HG03280 (cell line): Measurements from ENCODE around the gene SPINDOC.
"Not testable (repeated sequence)": the region's sequence is repeated elsewhere in the genome, so short reads cannot be mapped to it uniquely, and the experiment has no call there.

ENCODE experiments used
- ATAC-seq: cut with Tn5 transposase; IDR thresholded peaks from one replicate; pipeline ENCODE4 v1.9.1; 2021; ENCODE audit warnings: mild to moderate bottlenecking, moderate library complexity; ENCODE audit not compliant: unreplicated experiment

Gene SPINDOC

DNA sequence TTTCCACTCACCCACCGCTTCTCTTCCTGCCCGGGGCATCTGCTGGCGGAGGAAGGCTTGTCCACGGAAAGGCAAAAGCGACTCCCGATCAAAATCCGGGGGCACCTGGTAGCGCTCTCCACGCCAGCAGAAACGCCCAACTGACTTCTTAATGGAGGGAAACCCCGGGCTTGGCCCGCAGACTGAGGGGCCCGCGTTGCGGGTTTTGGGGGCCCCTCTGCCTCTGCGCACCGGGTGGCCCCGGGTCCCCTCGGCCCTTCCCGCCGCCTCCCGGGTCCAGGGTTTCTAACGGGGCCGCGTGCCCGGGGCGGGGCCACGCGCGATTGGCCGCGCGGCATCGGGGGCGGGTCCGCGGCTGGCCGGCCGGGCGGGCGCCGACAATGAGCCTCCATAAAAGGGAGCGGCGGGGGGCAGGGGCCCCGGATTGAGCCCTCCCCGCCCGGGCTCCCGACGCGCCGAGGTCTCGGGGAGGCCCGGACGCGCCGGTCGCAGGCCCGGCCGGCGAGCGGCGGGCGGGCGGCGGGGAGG lies at the start of gene SPINDOC:
TSS of gene SPINDOC (plus strand) at position 422 of the 528 bp plus-strand sequence. CDS start 231 bp downstream, outside the sequence.
- peak; percentile 80 for ATAC-seq

DNA sequence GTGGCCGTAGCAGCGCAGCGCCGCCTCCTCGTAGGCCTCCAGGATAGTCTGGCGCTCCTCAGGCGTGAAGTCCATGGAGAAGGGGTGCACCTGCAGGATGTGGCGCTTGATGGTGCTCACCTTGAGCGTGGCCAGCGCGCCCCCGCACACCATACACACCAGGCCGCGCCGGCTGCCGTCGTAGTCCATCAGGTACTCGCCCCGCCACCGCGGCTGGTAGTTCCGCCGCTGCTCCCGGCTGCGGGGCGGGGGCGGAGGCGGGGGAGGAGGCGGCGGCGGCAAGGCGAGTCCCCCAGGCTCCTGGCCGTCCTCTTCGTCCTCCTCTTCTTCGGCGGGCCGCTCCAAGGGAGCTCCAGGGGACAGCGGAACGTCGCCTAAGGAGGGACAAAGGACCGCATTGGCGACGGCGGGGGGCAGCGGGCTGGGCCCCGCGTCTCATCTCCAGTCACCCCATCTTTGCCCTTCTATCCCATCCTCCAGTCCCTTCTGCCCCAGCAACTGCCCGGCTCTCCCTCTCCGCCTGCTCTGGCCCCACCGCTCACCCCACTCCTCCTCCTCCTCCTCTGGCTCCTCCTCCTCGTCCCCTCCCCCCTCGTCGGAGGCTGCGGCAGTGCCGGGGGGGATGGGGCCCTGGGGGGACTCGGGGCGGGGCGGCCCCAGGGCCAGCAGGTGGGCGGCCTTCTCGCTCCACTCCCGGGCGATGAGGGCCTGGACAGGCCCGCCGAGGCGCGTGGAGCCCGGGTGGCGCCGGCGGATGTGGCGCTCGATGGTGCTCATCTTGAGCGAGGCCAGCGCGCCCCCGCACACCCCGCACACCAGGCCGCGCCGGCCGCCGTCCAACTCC lies 49.5 kb upstream of the SPINDOC start:
- ATAC-seq = no peak

DNA sequence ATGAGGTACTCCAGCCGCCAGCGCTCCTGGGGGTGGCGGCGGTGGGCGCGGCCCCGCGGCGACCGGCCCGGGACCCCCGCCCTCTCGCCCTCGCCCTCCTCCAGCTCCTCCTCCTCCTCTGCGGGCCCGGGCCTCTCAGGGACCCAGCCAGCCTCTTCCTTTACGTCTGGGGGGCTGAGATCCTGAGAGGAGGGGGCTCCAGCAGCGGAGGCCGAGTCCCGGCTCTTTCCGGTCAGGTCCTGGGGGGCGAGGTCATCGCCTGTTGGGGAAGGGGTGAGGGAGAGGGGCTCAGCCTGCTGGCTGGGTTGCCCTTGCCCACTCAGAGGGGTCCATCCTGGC lies 48.9 kb upstream of the SPINDOC start:
- ATAC-seq = no peak

DNA sequence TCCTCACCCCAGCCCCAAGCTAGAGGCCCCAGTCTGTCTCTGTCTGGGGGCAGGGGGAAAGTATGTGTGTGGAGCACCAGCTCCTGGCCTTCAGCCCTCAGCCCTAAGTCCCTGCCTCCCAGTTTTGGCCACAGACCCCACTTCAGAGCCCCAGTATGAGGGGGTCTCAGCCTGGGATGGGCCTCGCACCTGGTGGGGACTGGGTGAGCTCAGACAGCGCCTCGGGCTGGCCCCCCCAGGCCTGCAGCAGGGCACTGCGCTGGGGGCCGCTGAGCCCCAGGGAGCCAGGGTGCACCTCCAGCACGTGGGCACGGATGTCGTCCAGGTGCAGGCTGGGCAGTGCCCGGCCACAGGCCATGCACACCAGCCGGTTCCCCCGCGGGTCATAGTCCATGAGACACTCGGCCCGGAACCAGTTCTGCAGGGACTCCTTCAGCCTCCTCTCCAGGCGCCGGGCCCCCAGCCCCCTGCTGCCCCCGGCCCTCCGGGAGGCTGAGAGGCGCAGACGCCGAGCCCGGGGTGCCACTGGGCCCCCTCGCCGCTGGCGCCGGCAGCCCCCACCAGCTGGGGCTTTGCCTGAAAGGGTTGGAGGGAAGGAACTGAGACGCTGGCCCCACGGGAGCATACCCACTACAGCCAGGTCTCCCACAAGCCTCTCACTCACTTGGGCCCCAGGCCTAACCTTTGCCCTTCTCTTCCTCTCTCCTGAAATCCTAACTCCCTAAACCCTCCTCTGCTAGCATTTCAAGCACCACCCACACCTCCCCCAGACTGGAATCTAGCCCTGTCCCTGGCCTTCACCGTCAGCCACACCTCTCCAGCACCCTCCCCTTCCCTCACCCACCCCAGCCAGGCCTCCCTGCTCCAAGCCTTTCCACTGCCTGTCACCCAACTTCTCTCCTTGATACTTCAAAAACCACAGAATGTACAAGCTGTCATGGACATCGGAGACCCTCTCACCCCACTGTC lies 48.3 kb upstream of the SPINDOC start:
- no peak for ATAC-seq

DNA sequence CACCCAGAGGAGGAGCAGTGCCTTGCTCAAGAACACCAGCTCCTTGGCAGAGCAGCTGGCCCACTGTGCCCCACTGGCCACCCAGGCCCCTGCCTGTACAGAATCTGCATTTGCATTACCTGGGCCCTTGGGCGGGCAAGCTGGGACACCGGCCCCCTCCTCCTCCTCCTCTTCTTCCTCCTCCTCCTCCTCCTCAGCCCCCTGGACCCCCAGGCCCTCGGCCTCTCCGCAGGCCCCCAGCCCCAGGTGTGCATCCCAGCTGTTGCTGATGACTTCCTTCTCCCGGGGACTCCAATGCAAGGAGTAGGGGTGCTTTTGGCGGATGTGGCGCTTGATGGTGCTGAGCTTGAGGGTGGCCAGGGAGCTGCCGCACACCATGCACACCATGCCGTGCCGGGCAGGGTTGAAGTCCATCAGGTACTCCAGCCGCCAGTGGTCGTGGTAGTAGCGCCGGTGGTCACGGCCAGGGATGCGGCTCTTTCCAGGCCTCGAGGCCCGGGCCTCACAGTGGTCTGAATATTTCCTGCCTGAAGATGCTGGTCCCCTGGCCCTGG lies 47.5 kb upstream of the SPINDOC start:
- ATAC-seq = no peak

DNA sequence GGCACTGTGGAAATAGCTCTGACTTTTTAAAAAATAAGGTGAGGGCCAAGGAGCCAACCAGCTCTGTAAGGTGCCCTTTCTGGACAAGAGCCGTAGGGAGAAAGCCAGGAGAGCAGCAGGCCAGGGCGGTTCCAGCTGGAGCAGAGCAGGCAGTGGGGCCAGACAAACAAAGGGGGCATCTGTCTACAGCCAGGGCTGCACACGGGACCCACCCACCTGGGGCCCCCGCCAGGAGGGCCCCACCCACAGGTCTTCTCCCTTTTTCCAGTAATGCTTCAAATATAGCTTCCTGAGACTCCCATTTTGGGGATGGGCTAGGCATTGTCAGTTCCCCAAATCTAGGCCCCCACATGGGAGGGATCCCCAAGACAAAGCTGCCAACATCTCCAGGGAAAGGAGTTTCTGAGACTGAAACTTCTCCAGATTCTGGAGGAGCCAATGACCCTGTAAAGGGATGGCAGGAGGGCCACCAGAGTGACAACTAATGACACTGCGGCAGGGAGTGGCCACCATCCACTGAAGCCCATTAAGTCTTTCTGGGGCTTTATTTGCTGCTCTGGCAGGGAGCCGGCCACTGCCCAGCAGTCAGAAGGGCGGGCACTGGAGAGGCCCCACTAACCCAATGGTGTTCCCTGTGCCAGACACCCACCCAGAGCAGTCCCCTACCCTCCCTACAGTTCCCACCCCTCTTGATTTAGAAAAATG lies 46.6 kb upstream of the SPINDOC start:
- ATAC-seq = no peak

GRCh38 chr11:63767267-63767564 lies 46.0 kb upstream of the SPINDOC start:
- no peak for ATAC-seq

DNA sequence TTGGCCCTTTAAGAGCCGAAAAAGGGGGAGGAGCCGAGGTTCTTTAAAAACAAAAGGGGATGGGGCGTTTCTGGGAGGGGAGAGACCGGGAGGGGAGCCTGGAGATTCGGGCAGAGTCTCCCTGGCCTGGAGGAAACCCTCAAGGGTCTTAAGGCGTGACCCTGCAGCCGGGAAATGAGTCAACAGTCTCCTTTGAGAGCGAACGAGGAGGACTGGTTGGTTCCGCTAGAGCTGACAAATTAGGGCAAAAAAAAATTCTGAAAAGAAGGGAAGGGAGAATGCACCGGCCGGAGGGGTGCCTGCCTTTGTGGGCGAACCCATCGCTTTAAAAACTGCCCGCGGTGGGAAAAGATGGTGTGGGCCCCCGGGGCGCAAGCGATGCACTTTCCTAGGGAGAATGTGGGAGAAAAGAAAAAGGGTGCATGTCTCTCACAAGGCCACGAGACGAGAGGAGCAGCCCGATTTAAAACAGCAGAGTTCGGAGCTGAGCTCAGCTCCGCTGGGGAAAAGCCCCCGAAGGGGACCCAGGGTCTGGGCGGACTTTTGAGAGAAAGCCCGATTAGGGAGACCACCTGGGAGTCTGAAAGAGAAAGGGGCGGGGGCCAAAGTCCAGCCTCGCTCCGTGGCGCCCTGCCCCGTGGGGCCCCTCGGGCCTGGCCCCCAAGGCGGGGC lies 45.6 kb upstream of the SPINDOC start:
- peak; percentile 2 for ATAC-seq

DNA sequence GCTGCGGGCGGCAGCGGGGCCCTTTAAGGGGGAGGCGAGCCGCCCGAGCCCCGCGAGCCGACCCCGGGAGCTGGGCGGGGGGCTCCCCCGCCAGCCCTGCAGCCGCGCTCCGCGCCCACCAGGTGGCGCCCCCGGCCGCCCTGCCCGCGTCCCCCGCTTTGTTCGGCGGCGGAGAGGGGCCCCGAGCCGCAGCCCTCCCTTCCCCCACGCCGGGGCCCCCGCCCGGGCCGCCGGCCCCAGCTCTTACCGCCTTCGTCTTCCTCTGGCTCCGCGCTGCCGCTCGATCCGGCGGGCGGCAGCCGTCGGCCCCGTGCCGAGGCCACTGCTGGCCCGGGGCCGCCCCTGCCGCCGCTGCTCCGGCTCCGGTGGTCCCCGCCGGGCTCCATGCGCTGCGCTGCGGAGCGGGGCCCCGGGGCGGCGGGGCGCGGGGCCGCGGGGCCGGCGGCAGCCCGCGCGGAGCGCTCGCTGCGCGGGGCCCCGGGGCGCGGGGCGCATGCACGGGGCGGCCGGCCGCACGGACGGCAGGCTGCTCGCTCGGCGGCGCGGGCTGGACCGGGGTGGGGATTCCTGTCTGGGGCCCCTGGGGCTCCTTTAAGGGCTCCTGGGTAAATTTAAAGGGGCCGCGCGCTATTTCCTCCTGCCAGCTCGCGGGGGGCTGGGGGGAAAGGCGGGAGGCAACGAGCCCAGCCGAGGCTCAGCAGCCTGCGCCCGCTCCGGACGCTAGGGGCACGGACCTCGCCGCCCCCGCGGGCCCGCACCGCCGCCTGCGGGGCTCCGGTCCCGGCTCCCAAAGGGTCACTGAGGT lies 44.8 kb upstream of the SPINDOC start, which contains the start of gene ZFTA:
TSS of gene ZFTA (minus strand) at position 539 of the 805 bp plus-strand sequence. CDS start at position 386, 153 bp downstream.
- peak; percentile 62 for ATAC-seq

- peak; percentile 34 for ATAC-seq
Measured at GRCh38 chr11:63769042-63769713, 44.1 kb upstream of the SPINDOC start.

DNA sequence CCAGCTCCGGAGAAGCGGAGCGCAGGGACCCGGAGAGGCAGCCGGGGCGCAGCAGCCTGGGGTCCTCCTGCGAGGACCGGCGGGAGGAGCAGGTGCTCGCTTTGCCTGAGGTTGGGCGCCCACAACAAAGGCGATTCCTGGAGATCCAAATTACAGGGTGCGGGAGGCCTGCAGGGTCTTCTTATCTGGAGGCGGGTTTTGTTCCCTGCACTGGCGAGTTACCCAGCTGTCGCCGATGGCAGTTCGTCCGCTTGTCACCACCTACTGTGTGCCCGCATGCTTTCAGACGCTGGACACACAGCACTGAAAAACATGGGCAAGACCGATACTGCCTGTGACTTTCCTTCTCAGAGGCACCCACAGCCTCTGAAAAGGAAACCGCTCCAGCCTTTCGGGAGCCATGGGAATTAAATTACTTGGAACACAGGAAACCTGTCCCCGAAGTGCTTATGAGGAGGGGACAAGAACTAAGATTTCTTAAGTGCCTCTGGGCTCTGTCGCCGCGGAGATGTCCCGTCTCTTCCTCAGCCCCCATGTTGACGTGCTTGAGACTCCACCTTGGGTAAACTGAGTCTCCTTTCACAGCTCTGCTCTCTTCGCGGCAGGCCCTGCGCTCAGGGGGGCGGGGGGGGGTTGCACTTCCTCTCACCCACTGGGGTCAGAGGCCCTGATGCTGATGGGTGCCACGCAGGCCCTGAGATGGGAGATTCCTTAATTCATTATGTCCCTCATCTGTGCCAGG lies 43.4 kb upstream of the SPINDOC start:
- no peak for ATAC-seq

DNA sequence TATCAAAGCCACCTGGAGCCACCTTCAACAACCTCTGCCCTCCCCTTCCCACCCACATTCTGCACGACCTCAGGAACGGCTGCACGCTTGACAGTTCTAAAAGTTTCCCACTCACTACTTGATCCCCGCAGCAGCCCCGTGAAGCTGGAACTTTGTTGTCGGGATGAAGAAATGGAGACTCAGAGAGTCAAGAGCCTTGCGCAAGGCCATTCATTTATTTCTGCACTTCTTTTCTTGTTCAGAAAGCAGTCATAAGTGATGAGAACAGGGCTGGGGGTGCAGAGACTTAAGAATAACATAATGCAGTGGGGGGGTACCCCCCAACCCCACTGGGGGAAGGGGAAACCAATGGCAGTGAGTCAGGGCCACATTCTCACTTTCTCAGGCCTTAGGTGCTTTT lies 42.5 kb upstream of the SPINDOC start:
- no peak for ATAC-seq

- ATAC-seq = not testable (repeated sequence)
Measured at GRCh38 chr11:63771741-63772318, 41.4 kb upstream of the SPINDOC start.

- no peak for ATAC-seq
Measured at GRCh38 chr11:63775191-63775590, 38.1 kb upstream of the SPINDOC start.

DNA sequence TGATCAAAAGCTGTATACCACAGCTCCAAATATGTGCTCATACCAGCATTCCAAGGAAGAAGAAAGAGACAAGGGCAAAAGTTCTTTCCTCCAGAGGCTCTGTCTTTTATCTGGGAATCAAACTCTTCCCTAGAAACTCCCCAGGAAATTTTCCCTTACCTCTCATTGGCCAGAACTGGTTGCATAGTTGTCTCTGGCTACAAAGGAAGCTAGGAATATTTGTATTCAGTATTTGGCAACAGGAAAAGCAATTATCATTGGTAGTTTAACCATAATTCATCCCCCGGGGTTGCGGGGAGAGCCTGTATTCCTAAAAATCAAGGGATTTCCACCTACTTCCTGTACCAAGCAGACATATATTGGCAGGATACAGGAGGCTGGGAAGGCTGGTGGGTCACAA lies 34.2 kb upstream of the SPINDOC start:
- ATAC-seq = no peak

- no peak for ATAC-seq
Measured at GRCh38 chr11:63782749-63783148, 30.5 kb upstream of the SPINDOC start.

GRCh38 chr11:63783925-63784592 lies 29.2 kb upstream of the SPINDOC start:
- no peak for ATAC-seq
